ENCODE measurements around the gene PTPN20.

Gene PTPN20

DNA sequence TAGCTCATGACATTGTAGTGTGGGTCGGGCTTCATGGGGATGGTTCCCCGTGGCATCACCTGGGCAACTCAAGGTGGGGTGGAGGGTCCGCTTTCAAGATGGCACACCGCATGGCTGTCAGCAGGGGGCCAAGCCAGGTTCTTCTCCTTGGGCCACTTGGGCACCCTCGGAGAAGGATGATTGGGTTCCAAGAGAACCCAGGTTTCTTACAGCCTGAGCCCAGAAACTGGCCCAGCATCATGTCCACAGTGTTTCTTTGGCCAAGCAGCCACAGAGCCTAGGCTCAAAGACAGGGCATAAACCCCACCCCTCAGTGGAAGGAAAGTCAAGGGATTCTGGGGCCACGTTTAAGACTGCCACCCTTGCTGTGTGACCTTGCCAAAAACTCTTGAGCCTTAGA is 110.6 kb downstream of the PTPN20 start:
- no peaks in the 10 kb centered on the region for H3K9me2 ChIP-seq (ENCODE audit: low read depth, low read length)
- H4K20me1 ChIP-seq (ENCODE audit: insufficient read depth, low read length), result no peaks in the 10 kb centered on the region
- no peak overlapping the region for H3K9ac ChIP-seq (ENCODE audit: low read length)
- H3K79me2 ChIP-seq (ENCODE audit: insufficient read depth, low read length), result no peaks in the 10 kb centered on the region
- TF ChIP-seq EZH2 (IDR thresholded peaks at IDR 0.05; ENCODE audit: borderline replicate concordance, low read length), result no peak
- TF ChIP-seq, protein P1, sequence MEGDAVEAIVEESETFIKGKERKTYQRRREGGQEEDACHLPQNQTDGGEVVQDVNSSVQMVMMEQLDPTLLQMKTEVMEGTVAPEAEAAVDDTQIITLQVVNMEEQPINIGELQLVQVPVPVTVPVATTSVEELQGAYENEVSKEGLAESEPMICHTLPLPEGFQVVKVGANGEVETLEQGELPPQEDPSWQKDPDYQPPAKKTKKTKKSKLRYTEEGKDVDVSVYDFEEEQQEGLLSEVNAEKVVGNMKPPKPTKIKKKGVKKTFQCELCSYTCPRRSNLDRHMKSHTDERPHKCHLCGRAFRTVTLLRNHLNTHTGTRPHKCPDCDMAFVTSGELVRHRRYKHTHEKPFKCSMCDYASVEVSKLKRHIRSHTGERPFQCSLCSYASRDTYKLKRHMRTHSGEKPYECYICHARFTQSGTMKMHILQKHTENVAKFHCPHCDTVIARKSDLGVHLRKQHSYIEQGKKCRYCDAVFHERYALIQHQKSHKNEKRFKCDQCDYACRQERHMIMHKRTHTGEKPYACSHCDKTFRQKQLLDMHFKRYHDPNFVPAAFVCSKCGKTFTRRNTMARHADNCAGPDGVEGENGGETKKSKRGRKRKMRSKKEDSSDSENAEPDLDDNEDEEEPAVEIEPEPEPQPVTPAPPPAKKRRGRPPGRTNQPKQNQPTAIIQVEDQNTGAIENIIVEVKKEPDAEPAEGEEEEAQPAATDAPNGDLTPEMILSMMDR (IDR thresholded peaks at IDR 0.05; ENCODE audit: low read length), result peak; percentile 38; the same call in 1 of the 2 replicates
- H3K9me3 ChIP-seq (ENCODE audit: low read length), result no peaks in the 10 kb centered on the region
- no peaks in the 10 kb centered on the region for H3F3A ChIP-seq (ENCODE audit: insufficient read depth, low read length)
- H3K27ac ChIP-seq (ENCODE audit: low read depth, low read length, poor library complexity, severe bottlenecking), result no peak overlapping the region
- H2AFZ ChIP-seq (ENCODE audit: low read length), result no peak overlapping the region
- no peak overlapping the region for H3K4me3 ChIP-seq (ENCODE audit: low read depth, low read length, poor library complexity, severe bottlenecking)
- H3K27me3 ChIP-seq (ENCODE audit: insufficient read depth, low read length), result no peaks in the 10 kb centered on the region
- H3K36me3 ChIP-seq (ENCODE audit: insufficient read depth, low read length), result no peaks in the 10 kb centered on the region
- no peak overlapping the region for H3K4me2 ChIP-seq (ENCODE audit: low read length)
- no peaks in the 10 kb centered on the region for H3K4me1 ChIP-seq (ENCODE audit: insufficient read depth, low read length, severe bottlenecking)

GRCh38 chr10:47022311-47023131 is 111.3 kb downstream of the PTPN20 start:
- H3F3A ChIP-seq (ENCODE audit: insufficient read depth, low read length), result no peaks in the 10 kb centered on the region
- H3K27ac ChIP-seq (ENCODE audit: low read depth, low read length, poor library complexity, severe bottlenecking), result no peak overlapping the region
- H3K4me2 ChIP-seq (ENCODE audit: low read length), result no peak overlapping the region
- H2AFZ ChIP-seq (ENCODE audit: low read length), result no peak overlapping the region
- H3K9me3 ChIP-seq (ENCODE audit: low read length), result no peaks in the 10 kb centered on the region
- H3K9me2 ChIP-seq (ENCODE audit: low read depth, low read length), result no peaks in the 10 kb centered on the region
- no peak overlapping the region for H3K9ac ChIP-seq (ENCODE audit: low read length)
- H3K4me1 ChIP-seq (ENCODE audit: insufficient read depth, low read length, severe bottlenecking), result no peaks in the 10 kb centered on the region
- H3K79me2 ChIP-seq (ENCODE audit: insufficient read depth, low read length), result no peaks in the 10 kb centered on the region
- no peaks in the 10 kb centered on the region for H3K36me3 ChIP-seq (ENCODE audit: insufficient read depth, low read length)
- H4K20me1 ChIP-seq (ENCODE audit: insufficient read depth, low read length), result no peaks in the 10 kb centered on the region
- no peaks in the 10 kb centered on the region for H3K27me3 ChIP-seq (ENCODE audit: insufficient read depth, low read length)
- TF ChIP-seq EZH2 (IDR thresholded peaks at IDR 0.05; ENCODE audit: borderline replicate concordance, low read length), result no peak
- TF ChIP-seq, protein P1 (IDR thresholded peaks at IDR 0.05; ENCODE audit: low read length), result no peak
- no peak overlapping the region for H3K4me3 ChIP-seq (ENCODE audit: low read depth, low read length, poor library complexity, severe bottlenecking)

DNA sequence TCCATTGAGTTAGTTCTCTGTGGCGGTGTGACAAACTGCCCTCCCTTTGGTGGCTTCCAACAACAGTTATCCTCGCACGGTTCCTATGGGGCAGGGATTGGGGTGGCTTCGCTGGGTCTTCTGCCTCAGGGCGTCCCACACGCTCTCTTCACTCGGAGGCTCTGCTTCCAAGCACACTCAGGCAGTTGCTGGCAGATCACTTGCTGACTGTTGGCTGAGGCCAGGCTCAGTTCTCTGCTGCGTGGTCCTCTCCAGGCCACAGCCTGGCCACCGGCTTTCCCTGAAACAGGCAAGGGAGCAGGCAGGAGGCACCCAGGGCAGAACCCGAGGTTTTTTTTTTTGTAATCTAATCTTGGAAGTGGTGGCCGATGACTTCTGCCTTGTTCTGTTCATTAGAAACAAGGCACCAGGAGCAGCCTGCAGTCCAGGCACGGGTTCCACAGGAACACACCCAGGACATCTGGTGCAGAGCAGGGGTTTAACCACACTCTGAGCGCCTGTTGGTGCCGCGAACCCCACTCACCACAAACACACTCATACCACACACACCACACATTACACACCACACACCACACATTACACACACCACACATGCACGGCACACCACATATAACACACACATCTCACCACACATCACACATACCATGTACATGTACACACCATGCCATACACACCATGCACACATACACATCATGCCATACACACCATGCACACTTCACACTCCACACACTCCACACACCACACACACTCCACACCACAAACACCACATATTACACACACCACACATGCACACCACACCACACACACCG is 112.2 kb downstream of the PTPN20 start:
- H3K9ac ChIP-seq (ENCODE audit: low read length), result no peak overlapping the region
- TF ChIP-seq, protein P1 (IDR thresholded peaks at IDR 0.05; ENCODE audit: low read length), result no peak
- no peak for TF ChIP-seq EZH2 (IDR thresholded peaks at IDR 0.05; ENCODE audit: borderline replicate concordance, low read length)
- H3K79me2 ChIP-seq (ENCODE audit: insufficient read depth, low read length), result no peaks in the 10 kb centered on the region
- no peak overlapping the region for H3K4me3 ChIP-seq (ENCODE audit: low read depth, low read length, poor library complexity, severe bottlenecking)
- no peaks in the 10 kb centered on the region for H3K4me1 ChIP-seq (ENCODE audit: insufficient read depth, low read length, severe bottlenecking)
- H2AFZ ChIP-seq (ENCODE audit: low read length), result no peak overlapping the region
- H4K20me1 ChIP-seq (ENCODE audit: insufficient read depth, low read length), result no peaks in the 10 kb centered on the region
- no peaks in the 10 kb centered on the region for H3K9me2 ChIP-seq (ENCODE audit: low read depth, low read length)
- no peaks in the 10 kb centered on the region for H3K9me3 ChIP-seq (ENCODE audit: low read length)
- no peak overlapping the region for H3K4me2 ChIP-seq (ENCODE audit: low read length)
- no peaks in the 10 kb centered on the region for H3K27me3 ChIP-seq (ENCODE audit: insufficient read depth, low read length)
- no peaks in the 10 kb centered on the region for H3F3A ChIP-seq (ENCODE audit: insufficient read depth, low read length)
- H3K27ac ChIP-seq (ENCODE audit: low read depth, low read length, poor library complexity, severe bottlenecking), result no peak overlapping the region
- H3K36me3 ChIP-seq (ENCODE audit: insufficient read depth, low read length), result no peaks in the 10 kb centered on the region
